ENCODE data around the gene VAV1. TPM values are rescaled to one million over a fixed set of nuclear protein-coding genes. Genes with fewer than 3 reads are reported as not detected.

Gene VAV1
- total RNA-seq, 1 donor = 0.36 TPM

DNA sequence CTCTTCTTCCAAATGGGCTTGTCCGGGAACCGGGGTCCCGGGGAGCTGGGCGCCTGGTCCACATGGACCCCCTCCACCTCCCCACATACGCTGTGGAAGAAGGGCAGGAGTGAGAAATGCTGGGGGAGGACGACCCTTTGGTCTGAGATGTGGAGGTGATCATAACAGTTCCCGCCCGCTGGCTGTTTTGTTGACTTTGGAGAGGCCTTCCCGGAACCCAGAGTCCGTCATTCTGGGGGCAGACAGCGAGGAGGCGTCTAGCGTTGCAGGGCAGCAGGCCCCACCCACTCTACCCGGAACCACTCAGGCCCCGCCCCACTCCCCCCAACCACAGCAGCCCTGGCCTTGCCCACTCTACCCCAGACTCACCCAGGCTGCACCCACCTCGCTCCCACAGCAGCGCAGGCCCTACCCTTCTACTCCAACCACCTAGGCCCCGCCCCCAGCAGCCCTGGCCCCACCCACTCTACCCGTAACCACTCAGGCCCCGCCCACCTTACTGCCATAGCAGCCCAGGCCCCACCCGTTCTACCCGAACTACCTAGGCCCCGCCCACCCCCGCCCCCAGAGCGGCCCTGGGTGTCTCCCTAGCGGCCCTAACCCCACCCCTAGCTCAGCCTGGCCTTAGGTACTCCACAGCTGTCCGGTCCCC is 42.2 kb upstream of the VAV1 start:
- Histone ChIP-seq H3K27me3 (ENCODE audit: insufficient read depth, low read length) (no peaks in the 10 kb centered on the region), H3K4me2 (ENCODE audit: insufficient read depth, low read length) (no peak overlapping the region), H3K4me1 (ENCODE audit: insufficient read depth, low read length) (no peaks in the 10 kb centered on the region), H3K79me2 (ENCODE audit: insufficient read depth, low read length) (no peaks in the 10 kb centered on the region), H2AFZ (ENCODE audit: low read length) (no peak overlapping the region), H3K27ac (ENCODE audit: low read depth, low read length) (no peak overlapping the region), H3K9me3 (ENCODE audit: low read depth, low read length) (no peaks in the 10 kb centered on the region), H3K4me3 (ENCODE audit: insufficient read depth, low read length) (no peak overlapping the region), H3K36me3 (ENCODE audit: insufficient read depth, low read length) (no peaks in the 10 kb centered on the region), H4K20me1 (ENCODE audit: insufficient read depth, low read length) (no peaks in the 10 kb centered on the region)
- TF ChIP-seq, protein P1, sequence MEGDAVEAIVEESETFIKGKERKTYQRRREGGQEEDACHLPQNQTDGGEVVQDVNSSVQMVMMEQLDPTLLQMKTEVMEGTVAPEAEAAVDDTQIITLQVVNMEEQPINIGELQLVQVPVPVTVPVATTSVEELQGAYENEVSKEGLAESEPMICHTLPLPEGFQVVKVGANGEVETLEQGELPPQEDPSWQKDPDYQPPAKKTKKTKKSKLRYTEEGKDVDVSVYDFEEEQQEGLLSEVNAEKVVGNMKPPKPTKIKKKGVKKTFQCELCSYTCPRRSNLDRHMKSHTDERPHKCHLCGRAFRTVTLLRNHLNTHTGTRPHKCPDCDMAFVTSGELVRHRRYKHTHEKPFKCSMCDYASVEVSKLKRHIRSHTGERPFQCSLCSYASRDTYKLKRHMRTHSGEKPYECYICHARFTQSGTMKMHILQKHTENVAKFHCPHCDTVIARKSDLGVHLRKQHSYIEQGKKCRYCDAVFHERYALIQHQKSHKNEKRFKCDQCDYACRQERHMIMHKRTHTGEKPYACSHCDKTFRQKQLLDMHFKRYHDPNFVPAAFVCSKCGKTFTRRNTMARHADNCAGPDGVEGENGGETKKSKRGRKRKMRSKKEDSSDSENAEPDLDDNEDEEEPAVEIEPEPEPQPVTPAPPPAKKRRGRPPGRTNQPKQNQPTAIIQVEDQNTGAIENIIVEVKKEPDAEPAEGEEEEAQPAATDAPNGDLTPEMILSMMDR (IDR thresholded peaks at IDR 0.05; ENCODE audit: extremely low read depth, low read depth, low read length) = no peak
- peak; percentile 87 for DNase-seq (ENCODE audit: insufficient read length, low spot score, missing footprints)

- Histone ChIP-seq H3K4me1 (ENCODE audit: insufficient read depth, low read length) (peaks cover 4% of the 10 kb centered on the region), H3K4me3 (ENCODE audit: insufficient read depth, low read length) (no peak overlapping the region), H3K36me3 (ENCODE audit: insufficient read depth, low read length) (no peaks in the 10 kb centered on the region), H3K27ac (ENCODE audit: low read depth, low read length) (no peak overlapping the region), H3K79me2 (ENCODE audit: insufficient read depth, low read length) (peaks cover 7% of the 10 kb centered on the region), H3K4me2 (ENCODE audit: insufficient read depth, low read length) (no peak overlapping the region), H4K20me1 (ENCODE audit: insufficient read depth, low read length) (no peaks in the 10 kb centered on the region), H3K27me3 (ENCODE audit: insufficient read depth, low read length) (no peaks in the 10 kb centered on the region), H2AFZ (ENCODE audit: low read length) (no peak overlapping the region), H3K9me3 (ENCODE audit: low read depth, low read length) (no peaks in the 10 kb centered on the region)
- DNase-seq (ENCODE audit: insufficient read length, low spot score, missing footprints) = peak; percentile 80
- TF ChIP-seq, protein P1 (IDR thresholded peaks at IDR 0.05; ENCODE audit: extremely low read depth, low read depth, low read length) = no peak
Observed at GRCh38 chr19:6730941-6731670, 41.4 kb upstream of the VAV1 start.

GRCh38 chr19:6731822-6732221 is 40.7 kb upstream of the VAV1 start:
- H2AFZ ChIP-seq (ENCODE audit: low read length) = no peak overlapping the region
- DNase-seq (ENCODE audit: insufficient read length, low spot score, missing footprints) = peak; percentile 39
- H3K4me3 ChIP-seq (ENCODE audit: insufficient read depth, low read length) = no peak overlapping the region
- peaks cover 7% of the 10 kb centered on the region for H3K79me2 ChIP-seq (ENCODE audit: insufficient read depth, low read length)
- no peaks in the 10 kb centered on the region for H3K27me3 ChIP-seq (ENCODE audit: insufficient read depth, low read length)
- H3K4me2 ChIP-seq (ENCODE audit: insufficient read depth, low read length) = no peak overlapping the region
- no peaks in the 10 kb centered on the region for H4K20me1 ChIP-seq (ENCODE audit: insufficient read depth, low read length)
- no peaks in the 10 kb centered on the region for H3K9me3 ChIP-seq (ENCODE audit: low read depth, low read length)
- TF ChIP-seq, protein P1 (IDR thresholded peaks at IDR 0.05; ENCODE audit: extremely low read depth, low read depth, low read length) = no peak
- no peak overlapping the region for H3K27ac ChIP-seq (ENCODE audit: low read depth, low read length)
- peaks cover 10% of the 10 kb centered on the region for H3K4me1 ChIP-seq (ENCODE audit: insufficient read depth, low read length)
- no peaks in the 10 kb centered on the region for H3K36me3 ChIP-seq (ENCODE audit: insufficient read depth, low read length)

DNA sequence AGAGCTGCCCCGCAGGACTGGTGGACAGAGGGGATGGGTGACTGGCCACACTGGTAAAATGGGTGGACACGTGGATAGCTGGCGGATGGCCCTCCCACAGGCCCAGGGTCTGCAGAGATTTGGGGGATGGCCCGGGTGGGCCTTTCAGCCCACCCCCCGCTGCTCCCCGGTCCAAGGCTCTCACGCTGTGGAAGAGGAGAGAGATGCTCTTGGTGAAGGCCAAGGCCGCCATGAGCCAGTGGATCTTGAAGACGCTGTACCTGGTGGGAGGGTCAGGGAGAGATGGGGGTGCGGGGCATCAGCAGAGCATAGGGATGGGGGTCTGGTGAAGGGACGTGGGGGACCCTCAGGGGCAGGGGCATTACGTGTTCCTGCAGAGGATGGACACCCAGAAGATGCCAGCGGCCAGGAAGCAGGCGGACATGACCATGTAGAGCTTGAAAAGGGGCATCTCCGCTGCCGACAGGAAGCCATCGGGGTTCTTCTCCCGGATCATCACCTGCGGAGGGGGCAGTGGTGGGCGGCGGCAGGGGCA is 39.6 kb upstream of the VAV1 start:
- Histone ChIP-seq H2AFZ (ENCODE audit: low read length) (no peak overlapping the region), H3K36me3 (ENCODE audit: insufficient read depth, low read length) (no peaks in the 10 kb centered on the region), H3K9me3 (ENCODE audit: low read depth, low read length) (no peaks in the 10 kb centered on the region), H3K4me2 (ENCODE audit: insufficient read depth, low read length) (no peak overlapping the region), H3K27ac (ENCODE audit: low read depth, low read length) (no peak overlapping the region), H3K27me3 (ENCODE audit: insufficient read depth, low read length) (no peaks in the 10 kb centered on the region), H4K20me1 (ENCODE audit: insufficient read depth, low read length) (no peaks in the 10 kb centered on the region), H3K4me1 (ENCODE audit: insufficient read depth, low read length) (peaks cover 12% of the 10 kb centered on the region), H3K4me3 (ENCODE audit: insufficient read depth, low read length) (no peak overlapping the region), H3K79me2 (ENCODE audit: insufficient read depth, low read length) (peaks cover 7% of the 10 kb centered on the region)
- peak; percentile 58 for DNase-seq (ENCODE audit: insufficient read length, low spot score, missing footprints)
- TF ChIP-seq, protein P1 (IDR thresholded peaks at IDR 0.05; ENCODE audit: extremely low read depth, low read depth, low read length) = no peak
